ENCODE measurements around the gene COG5. TPM values are rescaled to one million over a fixed set of nuclear protein-coding genes. Genes with fewer than 3 reads are reported as not detected.
A peak's percentile ranks its signal among the peaks of the same experiment; 100 is the strongest.

The COG5 gene
- total and polyA plus RNA-seq, 11 donors: 9.4 to 61.6 (median 42.1) TPM

DNA sequence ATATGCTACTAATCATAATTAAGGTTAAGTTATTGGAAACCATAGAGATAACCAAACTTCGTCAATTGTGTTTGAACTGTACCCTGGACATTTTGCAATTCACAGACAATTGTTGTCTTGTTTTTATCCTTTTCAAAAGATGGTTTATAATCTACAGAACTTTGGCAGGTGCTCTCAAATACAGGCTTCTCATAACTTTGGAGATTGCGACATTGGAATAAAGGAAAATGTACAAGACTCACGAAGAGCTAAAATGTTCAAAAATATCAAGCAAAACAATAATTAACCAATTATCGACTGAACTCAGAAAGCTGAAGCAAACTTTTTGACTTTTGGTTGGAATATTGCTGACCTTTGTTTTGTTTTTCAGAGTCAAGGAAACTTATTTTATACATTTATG is 182.3 kb downstream of the COG5 start:
- Histone ChIP-seq H3K4me1 (peaks cover 0 to 2% (median 0%) of the 10 kb centered on the region in 12 donors), H3K4me3 (no peak overlapping the region), H3K36me3 (no peaks in the 10 kb centered on the region), H3K27ac (no peak overlapping the region), H3K9me3 (no peaks in the 10 kb centered on the region), H3K27me3 (no peaks in the 10 kb centered on the region)
- no peak for DNase-seq
- no peak for ATAC-seq
- 84 to 89% (median 87%) methylated on average over 4 of the region's 4 CpGs for WGBS, 4 donors
- no peak for TF ChIP-seq CTCF (IDR thresholded peaks at IDR 0.05)
- TF ChIP-seq POLR2A (IDR thresholded peaks at IDR 0.05): no peak
- intact Hi-C loops (cut with DNase I): no loop called here

DNA sequence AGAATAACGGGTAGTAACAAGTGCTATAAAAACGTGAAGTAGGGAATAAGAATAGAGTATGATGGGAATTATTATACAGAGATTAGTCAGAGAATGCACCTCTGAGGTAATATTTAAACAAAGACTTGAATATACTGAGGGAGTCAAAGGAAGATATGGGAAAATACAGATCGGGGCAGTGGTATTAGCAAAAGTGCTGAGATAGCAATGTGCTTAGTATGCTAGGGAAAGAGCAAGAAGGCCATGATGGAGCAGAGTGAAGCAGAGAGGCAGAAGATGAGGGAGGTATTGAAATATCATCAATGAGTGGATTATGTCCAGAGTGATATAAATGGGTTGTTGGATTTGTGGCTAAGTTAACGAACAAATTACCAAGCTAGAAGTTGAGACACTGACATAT is 190.4 kb downstream of the COG5 start:
- intact Hi-C loops (cut with DNase I): no loop called here
- DNase-seq (no peak), ATAC-seq (peak in 2 of 4 donors; percentile 30 to 38)
- no peaks in the 10 kb centered on the region for H3K9me3 ChIP-seq
- H3K4me3 ChIP-seq: no peak overlapping the region
- TF ChIP-seq CTCF (IDR thresholded peaks at IDR 0.05): no peak
- no peak for TF ChIP-seq POLR2A (IDR thresholded peaks at IDR 0.05)
- peaks cover 0 to 15% (median 8%) of the 10 kb centered on the region in 9 donors for H3K36me3 ChIP-seq
- peaks cover 0 to 5% (median under 1%) of the 10 kb centered on the region in 12 donors for H3K4me1 ChIP-seq
- WGBS, 4 donors: 81 to 85% (median 85%) methylated on average over 4 of the region's 4 CpGs
- H3K27ac ChIP-seq: no peak overlapping the region
- no peaks in the 10 kb centered on the region for H3K27me3 ChIP-seq

DNA sequence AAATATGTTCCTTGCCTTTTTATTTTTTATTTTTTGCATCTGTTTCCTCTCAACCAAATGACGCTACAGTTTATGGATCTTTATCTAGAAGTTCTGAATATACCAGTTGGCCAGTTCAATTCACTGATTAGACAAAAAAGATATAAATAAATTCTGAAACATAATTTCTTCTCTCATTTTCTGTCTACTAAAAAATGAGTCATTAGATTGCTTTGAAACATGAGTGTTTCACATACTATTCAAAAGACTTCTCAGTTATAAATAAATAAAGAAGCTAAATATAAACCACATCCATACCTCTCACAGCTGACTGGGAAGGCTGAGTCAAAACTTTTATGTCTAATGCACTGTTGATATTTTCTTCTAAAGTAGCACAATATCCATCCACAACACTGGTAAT is 191.4 kb downstream of the COG5 start:
- TF ChIP-seq CTCF (IDR thresholded peaks at IDR 0.05): no peak
- TF ChIP-seq POLR2A (IDR thresholded peaks at IDR 0.05): no peak
- no peaks in the 10 kb centered on the region for H3K9me3 ChIP-seq
- H3K4me3 ChIP-seq: no peak overlapping the region
- WGBS, 4 donors: 47 to 58% (median 48%) methylated on average over 1 of the region's 1 CpG
- peaks cover 0 to 16% (median 8%) of the 10 kb centered on the region in 9 donors for H3K36me3 ChIP-seq
- H3K4me1 ChIP-seq: peaks cover 0 to 5% (median under 1%) of the 10 kb centered on the region in 12 donors
- no peaks in the 10 kb centered on the region for H3K27me3 ChIP-seq
- DNase-seq (no peak), ATAC-seq (peak in 1 of 4 donors; percentile 60)
- intact Hi-C loops (cut with DNase I): no loop called here
- H3K27ac ChIP-seq: peak overlapping the region in 1 of 12 donors; percentile 29

GRCh38 chr7:107370816-107371215 is 192.9 kb downstream of the COG5 start:
- Histone ChIP-seq H3K4me1 (peaks cover 0 to 5% (median under 1%) of the 10 kb centered on the region in 12 donors), H3K36me3 (peaks cover 0 to 16% (median 8%) of the 10 kb centered on the region in 9 donors), H3K4me3 (no peak overlapping the region), H3K27me3 (no peaks in the 10 kb centered on the region), H3K9me3 (no peaks in the 10 kb centered on the region), H3K27ac (no peak overlapping the region)
- intact Hi-C loops (cut with DNase I): no loop called here
- no peak for ATAC-seq
- no peak for TF ChIP-seq CTCF (IDR thresholded peaks at IDR 0.05)
- no peak for TF ChIP-seq POLR2A (IDR thresholded peaks at IDR 0.05)
- WGBS, 4 donors: 79 to 90% (median 82%) methylated on average over 1 of the region's 1 CpG
- no peak for DNase-seq

Data from heart left ventricle (tissue), 16 donors.